ENCODE results near the gene SUDS3. TPM values are rescaled to one million over a fixed set of nuclear protein-coding genes. Genes with fewer than 3 reads are reported as not detected.

The SUDS3 gene
- polyA plus RNA-seq, 1 of the 3 experiments (the other 2 are of a cell fraction): 15.0 TPM

- H3K4me3 ChIP-seq (ENCODE audit: low read depth in 2 of 2, low read length in 1 of 2): peak within 1 kb of the TSS; percentile 74 to 91
- H3K36me3 ChIP-seq (replicated peaks in 1 of 2; ENCODE audit: control insufficient read depth in 1 of 2, insufficient read depth in 2 of 2, low read length in 1 of 2): no peaks in the 10 kb centered on the region
- H3K9me3 ChIP-seq: no peaks in the 10 kb centered on the region
- DNase-seq: peak; percentile 97
- 1% methylated on average over 55 of the region's 75 CpGs for WGBS (ENCODE audit: low lambda C conversion rate)
- no peaks in the 10 kb centered on the region for H3K9me2 ChIP-seq
- peak within 1 kb of the TSS; percentile 79 for H3K9ac ChIP-seq
- ChIA-PET POLR2A (interaction anchor here (0.6 to 0.9 kb wide), 2 partner anchors 183 to 1296 kb away, joined by 3 read pairs; partner anchors contain the start of gene PRKAB1), CTCF (interaction anchor here (0.9 to 7.8 kb wide), 4 partner anchors 189 to 309 kb away, joined by 3 to 267 read pairs (median 41); no protein-coding TSS in a partner anchor)
- peaks cover 8% of the 10 kb centered on the region for H3F3A ChIP-seq (replicated peaks; ENCODE audit: insufficient read depth)
- no peaks in the 10 kb centered on the region; the same call in 1 of the 2 replicates for H4K20me1 ChIP-seq (ENCODE audit: insufficient read depth)
- peaks cover 9 to 22% of the 10 kb centered on the region in 2 experiments; a peak in 3 of 4 replicates for H3K4me1 ChIP-seq (ENCODE audit: control insufficient read depth in 1 of 2, insufficient read depth in 2 of 2, low read depth in 1 of 2, low read length in 1 of 2)
- peak within 1 kb of the TSS; percentile 70 for H2AFZ ChIP-seq (ENCODE audit: low read depth)
- H3K79me2 ChIP-seq (ENCODE audit: insufficient read depth): peaks cover 63% of the 10 kb centered on the region
- peak within 1 kb of the TSS; percentile 93 for H3K4me2 ChIP-seq
- H3K27me3 ChIP-seq (ENCODE audit: insufficient read depth): no peaks in the 10 kb centered on the region
- peak within 1 kb of the TSS; percentile 71 to 76 for H3K27ac ChIP-seq (ENCODE audit: low read depth in 2 of 2, low read length in 1 of 2)
- TF ChIP-seq GABPA (IDR thresholded peaks at IDR 0.05; ENCODE audit: low read depth) (no peak), TEAD4 (IDR thresholded peaks at IDR 0.05; ENCODE audit: borderline replicate concordance, insufficient read depth) (no peak), USF1 (IDR thresholded peaks at IDR 0.05; ENCODE audit: borderline replicate concordance, low read depth) (no peak), TAF1 (IDR thresholded peaks at IDR 0.05; ENCODE audit: borderline replicate concordance, low read depth, low read length) (peak; percentile 92), FOSL2 (IDR thresholded peaks at IDR 0.05; ENCODE audit: borderline replicate concordance, low read depth) (no peak), PBX3 (IDR thresholded peaks at IDR 0.05) (peak; percentile 27; the same call in 1 of the 2 replicates), FOXM1 (IDR thresholded peaks at IDR 0.05; ENCODE audit: low read depth) (no peak), USF2 (IDR thresholded peaks at IDR 0.05; ENCODE audit: borderline replicate concordance, low read depth, low read length) (no peak), RXRA (IDR thresholded peaks at IDR 0.05; ENCODE audit: borderline replicate concordance, low read depth) (0 out of 2 replicates have a peak, but pooled peaks have one; percentile 14), POLR2AphosphoS5 (IDR thresholded peaks at IDR 0.05; ENCODE audit: low read depth, low read length) (peak; percentile 98), NFIC (IDR thresholded peaks at IDR 0.05; ENCODE audit: borderline replicate concordance) (no peak), ELF1 (IDR thresholded peaks at IDR 0.05) (peak; percentile 96), FOXJ3 (CRISPR knock-in tag; IDR thresholded peaks at IDR 0.05) (no peak), EP300 (IDR thresholded peaks at IDR 0.05; ENCODE audit: borderline replicate concordance in 1 of 2, low read depth in 1 of 2, low read length in 1 of 2) (no peak), SIN3A (IDR thresholded peaks at IDR 0.05; ENCODE audit: borderline replicate concordance, low read depth, low read length) (no peak), RCOR1 (IDR thresholded peaks at IDR 0.05; ENCODE audit: low read length) (0 out of 2 replicates have a peak, but pooled peaks have one; percentile 37), IRF3 (IDR thresholded peaks at IDR 0.05; ENCODE audit: low read depth, low read length) (0 out of 2 replicates have a peak, but pooled peaks have one; percentile 11)
- TF ChIP-seq, protein P1, sequence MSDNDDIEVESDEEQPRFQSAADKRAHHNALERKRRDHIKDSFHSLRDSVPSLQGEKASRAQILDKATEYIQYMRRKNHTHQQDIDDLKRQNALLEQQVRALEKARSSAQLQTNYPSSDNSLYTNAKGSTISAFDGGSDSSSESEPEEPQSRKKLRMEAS (IDR thresholded peaks at IDR 0.05; ENCODE audit: low read depth): peak; percentile 47
- TF ChIP-seq, protein P2, sequence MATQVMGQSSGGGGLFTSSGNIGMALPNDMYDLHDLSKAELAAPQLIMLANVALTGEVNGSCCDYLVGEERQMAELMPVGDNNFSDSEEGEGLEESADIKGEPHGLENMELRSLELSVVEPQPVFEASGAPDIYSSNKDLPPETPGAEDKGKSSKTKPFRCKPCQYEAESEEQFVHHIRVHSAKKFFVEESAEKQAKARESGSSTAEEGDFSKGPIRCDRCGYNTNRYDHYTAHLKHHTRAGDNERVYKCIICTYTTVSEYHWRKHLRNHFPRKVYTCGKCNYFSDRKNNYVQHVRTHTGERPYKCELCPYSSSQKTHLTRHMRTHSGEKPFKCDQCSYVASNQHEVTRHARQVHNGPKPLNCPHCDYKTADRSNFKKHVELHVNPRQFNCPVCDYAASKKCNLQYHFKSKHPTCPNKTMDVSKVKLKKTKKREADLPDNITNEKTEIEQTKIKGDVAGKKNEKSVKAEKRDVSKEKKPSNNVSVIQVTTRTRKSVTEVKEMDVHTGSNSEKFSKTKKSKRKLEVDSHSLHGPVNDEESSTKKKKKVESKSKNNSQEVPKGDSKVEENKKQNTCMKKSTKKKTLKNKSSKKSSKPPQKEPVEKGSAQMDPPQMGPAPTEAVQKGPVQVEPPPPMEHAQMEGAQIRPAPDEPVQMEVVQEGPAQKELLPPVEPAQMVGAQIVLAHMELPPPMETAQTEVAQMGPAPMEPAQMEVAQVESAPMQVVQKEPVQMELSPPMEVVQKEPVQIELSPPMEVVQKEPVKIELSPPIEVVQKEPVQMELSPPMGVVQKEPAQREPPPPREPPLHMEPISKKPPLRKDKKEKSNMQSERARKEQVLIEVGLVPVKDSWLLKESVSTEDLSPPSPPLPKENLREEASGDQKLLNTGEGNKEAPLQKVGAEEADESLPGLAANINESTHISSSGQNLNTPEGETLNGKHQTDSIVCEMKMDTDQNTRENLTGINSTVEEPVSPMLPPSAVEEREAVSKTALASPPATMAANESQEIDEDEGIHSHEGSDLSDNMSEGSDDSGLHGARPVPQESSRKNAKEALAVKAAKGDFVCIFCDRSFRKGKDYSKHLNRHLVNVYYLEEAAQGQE (IDR thresholded peaks at IDR 0.05; ENCODE audit: low read depth, low read length): peak; percentile 87
- TF ChIP-seq, protein P3, sequence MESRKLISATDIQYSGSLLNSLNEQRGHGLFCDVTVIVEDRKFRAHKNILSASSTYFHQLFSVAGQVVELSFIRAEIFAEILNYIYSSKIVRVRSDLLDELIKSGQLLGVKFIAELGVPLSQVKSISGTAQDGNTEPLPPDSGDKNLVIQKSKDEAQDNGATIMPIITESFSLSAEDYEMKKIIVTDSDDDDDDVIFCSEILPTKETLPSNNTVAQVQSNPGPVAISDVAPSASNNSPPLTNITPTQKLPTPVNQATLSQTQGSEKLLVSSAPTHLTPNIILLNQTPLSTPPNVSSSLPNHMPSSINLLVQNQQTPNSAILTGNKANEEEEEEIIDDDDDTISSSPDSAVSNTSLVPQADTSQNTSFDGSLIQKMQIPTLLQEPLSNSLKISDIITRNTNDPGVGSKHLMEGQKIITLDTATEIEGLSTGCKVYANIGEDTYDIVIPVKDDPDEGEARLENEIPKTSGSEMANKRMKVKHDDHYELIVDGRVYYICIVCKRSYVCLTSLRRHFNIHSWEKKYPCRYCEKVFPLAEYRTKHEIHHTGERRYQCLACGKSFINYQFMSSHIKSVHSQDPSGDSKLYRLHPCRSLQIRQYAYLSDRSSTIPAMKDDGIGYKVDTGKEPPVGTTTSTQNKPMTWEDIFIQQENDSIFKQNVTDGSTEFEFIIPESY (IDR thresholded peaks at IDR 0.05; ENCODE audit: borderline replicate concordance, low read depth): 0 out of 2 replicates have a peak, but pooled peaks have one; percentile 36
These were observed 3.5 kb upstream of the SUDS3 start, which contains the start of gene TAOK3 for GRCh38 chr12:118372541-118373495. TAOK3 (minus strand) TSS chr12:118372907; CDS start chr12:118255567, 117,340 bp downstream.
